Mesenchymal stem cell (in vitro differentiated cells and primary cell): ENCODE results near the gene HSF2.
"Not testable (repeated sequence)": the region's sequence is repeated elsewhere in the genome, so short reads cannot be mapped to it uniquely, and the experiment has no call there.

Source experiments
- DNase-seq: peaks from one replicate; pipeline ENCODE4 v3.0.0-alpha.2; 2013
- H2AFZ ChIP-seq: one replicate; pipeline ENCODE4 v1.6.1; 2013; ENCODE audit warnings: low read depth, mild to moderate bottlenecking, control low read depth, inconsistent platforms, low read length, moderate library complexity
- H2AK5ac ChIP-seq: 2 replicates; pipeline ENCODE4 v1.6.1; 2013; ENCODE audit warnings: low read length, moderate library complexity, mild to moderate bottlenecking, inconsistent platforms; ENCODE audit not compliant: severe bottlenecking
- H2BK120ac ChIP-seq: one replicate; pipeline ENCODE4 v1.6.1; 2013; ENCODE audit warnings: low read depth, mild to moderate bottlenecking, inconsistent platforms, low read length, moderate library complexity
- H2BK12ac ChIP-seq, 2 experiments: one replicate each; pipeline ENCODE4 v1.6.1; 2013; ENCODE audit warnings: inconsistent platforms in 2 of 2, low read length in 2 of 2, mild to moderate bottlenecking in 2 of 2, moderate library complexity in 2 of 2, control low read depth in 1 of 2
- H2BK15ac ChIP-seq: one replicate; pipeline ENCODE4 v1.6.1; 2013; ENCODE audit warnings: mild to moderate bottlenecking, low read depth, inconsistent platforms; ENCODE audit not compliant: poor library complexity, severe bottlenecking
- H2BK5ac ChIP-seq: 2 replicates; pipeline ENCODE4 v1.6.1; 2013; ENCODE audit warnings: low read depth, mild to moderate bottlenecking, low read length, control low read depth, inconsistent platforms; ENCODE audit not compliant: poor library complexity, severe bottlenecking
- H3K14ac ChIP-seq, 2 experiments: one replicate each; pipeline ENCODE4 v1.6.1; 2013; ENCODE audit warnings: inconsistent platforms in 2 of 2, low read length in 2 of 2, control low read depth in 1 of 2, mild to moderate bottlenecking in 1 of 2, moderate library complexity in 1 of 2
- H3K18ac ChIP-seq, 2 experiments: one replicate each; pipeline ENCODE4 v1.6.1; 2013; ENCODE audit warnings: inconsistent platforms in 2 of 2, low read length in 2 of 2, control low read depth in 1 of 2, low read depth in 1 of 2, mild to moderate bottlenecking in 1 of 2
- H3K23ac ChIP-seq, 2 experiments: one replicate each; pipeline ENCODE4 v1.6.1; 2013; ENCODE audit warnings: inconsistent platforms in 2 of 2, low read length in 2 of 2, mild to moderate bottlenecking in 2 of 2, moderate library complexity in 2 of 2, control low read depth in 1 of 2
- H3K27ac ChIP-seq: 2 replicates; pipeline ENCODE4 v1.5.1; 2013; ENCODE audit warnings: mild to moderate bottlenecking, moderate library complexity, low read length, control low read depth, inconsistent platforms; ENCODE audit not compliant: poor library complexity, severe bottlenecking
- H3K27me3 ChIP-seq, 2 experiments: 2 replicates each; pipeline versions ENCODE4 v1.6.1 to v1.7.0; 2013; ENCODE audit warnings: low read length in 2 of 2, mild to moderate bottlenecking in 2 of 2, moderate library complexity in 2 of 2, control low read depth in 1 of 2, inconsistent platforms in 1 of 2; ENCODE audit not compliant: control insufficient read depth in 1 of 2, insufficient read depth in 1 of 2
- H3K36me3 ChIP-seq, 2 experiments: 2 replicates each; pipeline versions ENCODE4 v1.6.1 to v1.7.0; 2013; ENCODE audit warnings: low read length in 2 of 2, control low read depth in 1 of 2, inconsistent platforms in 1 of 2, low read depth in 1 of 2, mild to moderate bottlenecking in 1 of 2; ENCODE audit not compliant: insufficient read depth in 2 of 2, control insufficient read depth in 1 of 2
- H3K4ac ChIP-seq, 2 experiments: one replicate each; pipeline ENCODE4 v1.6.1; 2013; ENCODE audit warnings: inconsistent platforms in 2 of 2, low read length in 2 of 2, mild to moderate bottlenecking in 2 of 2, moderate library complexity in 2 of 2, control low read depth in 1 of 2, low read depth in 1 of 2
- H3K4me1 ChIP-seq: 2 replicates; pipeline ENCODE4 v1.6.1; 2013; ENCODE audit warnings: low read depth, low read length, control low read depth; ENCODE audit not compliant: control insufficient read depth, insufficient read depth
- H3K4me2 ChIP-seq: 2 replicates; pipeline ENCODE4 v1.6.1; 2013; ENCODE audit warnings: low read length, mild to moderate bottlenecking, inconsistent platforms; ENCODE audit not compliant: poor library complexity, severe bottlenecking
- H3K4me3 ChIP-seq, 2 experiments: 2 replicates each; pipeline versions ENCODE4 v1.5.1 to v1.7.0; 2013; ENCODE audit warnings: low read length in 2 of 2, mild to moderate bottlenecking in 2 of 2, control low read depth in 1 of 2, low read depth in 1 of 2; ENCODE audit not compliant: insufficient read depth in 1 of 2
- H3K79me1 ChIP-seq: replicated peaks from 2 replicates; pipeline ENCODE4 v1.6.1; 2013; ENCODE audit warnings: mild to moderate bottlenecking, control low read depth, low read length, inconsistent platforms; ENCODE audit not compliant: poor library complexity, severe bottlenecking
- H3K9ac ChIP-seq: 2 replicates; pipeline ENCODE4 v1.7.0; 2013; ENCODE audit warnings: mild to moderate bottlenecking, low read length, moderate library complexity
- H3K9me3 ChIP-seq: 2 replicates; pipeline ENCODE4 v1.7.0; 2013; ENCODE audit warnings: mild to moderate bottlenecking, low read length; ENCODE audit not compliant: control insufficient read depth
- H4K8ac ChIP-seq: one replicate; pipeline ENCODE4 v1.6.1; 2013; ENCODE audit warnings: inconsistent platforms, mild to moderate bottlenecking, low read length, moderate library complexity
- H4K91ac ChIP-seq: one replicate; pipeline ENCODE4 v1.6.1; 2013; ENCODE audit warnings: mild to moderate bottlenecking, low read length, inconsistent platforms
- WGBS: methylation state at CpG from one replicate; pipeline ENCODE4 v1.1.7; 2013; ENCODE audit warnings: mixed read lengths; 5-methylcytosine and 5-hydroxymethylcytosine counted together

HSF2 gene

GRCh38 chr6:122458087-122458486 lies 58.6 kb downstream of the HSF2 start:
- 96% methylated on average over 1 of the region's 1 CpG for WGBS
- Histone ChIP-seq H3K18ac (no peak overlapping the region), H3K27ac (no peak overlapping the region), H3K79me1 (peaks cover 2% of the 10 kb centered on the region), H2BK12ac (no peak overlapping the region), H3K9ac (no peak overlapping the region), H2BK15ac (no peak overlapping the region), H3K27me3 (no peaks in the 10 kb centered on the region), H3K4me3 (no peak overlapping the region), H3K4me2 (no peak overlapping the region), H3K9me3 (no peaks in the 10 kb centered on the region), H2BK5ac (no peak overlapping the region), H3K36me3 (peaks cover 5 to 59% of the 10 kb centered on the region in 2 experiments), H4K8ac (no peak overlapping the region), H2AK5ac (no peak overlapping the region), H2BK120ac (no peak overlapping the region), H3K4ac (no peak overlapping the region), H2AFZ (no peak overlapping the region), H4K91ac (no peak overlapping the region), H3K14ac (no peak overlapping the region), H3K23ac (no peak overlapping the region), H3K4me1 (no peaks in the 10 kb centered on the region)
- no peak for DNase-seq

- Histone ChIP-seq H2AFZ (no peak overlapping the region), H2BK120ac (no peak overlapping the region), H3K18ac (no peak overlapping the region), H3K27me3 (no peaks in the 10 kb centered on the region), H3K14ac (no peak overlapping the region), H3K4me1 (no peaks in the 10 kb centered on the region), H3K9me3 (no peaks in the 10 kb centered on the region), H3K4me2 (no peak overlapping the region), H2AK5ac (no peak overlapping the region), H2BK15ac (no peak overlapping the region), H3K4ac (no peak overlapping the region), H3K36me3 (peaks cover 5 to 56% of the 10 kb centered on the region in 2 experiments), H2BK12ac (no peak overlapping the region), H4K91ac (no peak overlapping the region), H3K27ac (no peak overlapping the region), H3K23ac (no peak overlapping the region), H4K8ac (no peak overlapping the region), H2BK5ac (no peak overlapping the region), H3K9ac (no peak overlapping the region), H3K4me3 (no peak overlapping the region), H3K79me1 (peaks cover 2% of the 10 kb centered on the region)
- DNase-seq: no peak
- WGBS: no CpG with 5 or more reads among the region's 2 CpGs
Observed at GRCh38 chr6:122459240-122459639, 59.8 kb downstream of the HSF2 start.

GRCh38 chr6:122459865-122460416 lies 60.5 kb downstream of the HSF2 start:
- H3K9ac ChIP-seq, H3K4me3 ChIP-seq, H3K9me3 ChIP-seq, H2BK12ac ChIP-seq, DNase-seq, H2BK15ac ChIP-seq, H3K4me2 ChIP-seq, H3K79me1 ChIP-seq, H3K14ac ChIP-seq, H3K18ac ChIP-seq, H2AFZ ChIP-seq, H2BK120ac ChIP-seq, H2BK5ac ChIP-seq, H4K91ac ChIP-seq, H4K8ac ChIP-seq, H3K27ac ChIP-seq, H3K27me3 ChIP-seq, H3K23ac ChIP-seq, H3K4me1 ChIP-seq, H3K4ac ChIP-seq, H2AK5ac ChIP-seq: not testable (repeated sequence)
- H3K36me3 ChIP-seq: peaks cover 3 to 56% of the 10 kb centered on the region in 2 experiments
- 88% methylated on average over 7 of the region's 8 CpGs for WGBS

- no peak for DNase-seq
- H2AK5ac ChIP-seq: no peak overlapping the region
- H3K9ac ChIP-seq: no peak overlapping the region
- no peak overlapping the region for H3K23ac ChIP-seq
- H2BK12ac ChIP-seq: no peak overlapping the region
- H4K8ac ChIP-seq: no peak overlapping the region
- H3K36me3 ChIP-seq: peaks cover 6 to 54% of the 10 kb centered on the region in 2 experiments
- H2BK120ac ChIP-seq: no peak overlapping the region
- H3K4me3 ChIP-seq: no peak overlapping the region
- no peak overlapping the region for H3K4ac ChIP-seq
- no peaks in the 10 kb centered on the region for H3K27me3 ChIP-seq
- no peak overlapping the region for H2BK5ac ChIP-seq
- no peak overlapping the region for H4K91ac ChIP-seq
- no peak overlapping the region for H3K18ac ChIP-seq
- WGBS: 100% methylated on average over 1 of the region's 2 CpGs
- H2BK15ac ChIP-seq: no peak overlapping the region
- H3K79me1 ChIP-seq: peaks cover 2% of the 10 kb centered on the region
- no peaks in the 10 kb centered on the region for H3K4me1 ChIP-seq
- no peaks in the 10 kb centered on the region for H3K9me3 ChIP-seq
- H3K4me2 ChIP-seq: no peak overlapping the region
- H3K14ac ChIP-seq: no peak overlapping the region
- no peak overlapping the region for H3K27ac ChIP-seq
- no peak overlapping the region for H2AFZ ChIP-seq
Observed at GRCh38 chr6:122461885-122462284, 62.4 kb downstream of the HSF2 start.
